T-helper 2 cell treated with Interferon-gamma antibody and Interleukin-4, amounts not matched to agents 100 ng/mL and 5 ng/mL, for 36 hours (primary cell): ENCODE data around the gene RPL10A. TPM values are rescaled to one million over a fixed set of nuclear protein-coding genes. Genes with fewer than 3 reads are reported as not detected.

Source experiments
- intact Hi-C: fragments of 100-400 bp; cut with micrococcal nuclease; formaldehyde crosslinking; loops from one replicate; pipeline ENCODE4 v1.15.1; 2023
- total RNA-seq: library from RNA; stranded (reverse); gene quantifications from 2 replicates; pipeline ENCODE4 v1.2.3, GENCODE V29; 2022

The RPL10A gene
- total RNA-seq, 1 donor from 2014 or later = 1,417 TPM

GRCh38 chr6:35448191-35448590 is 20.0 kb upstream of the RPL10A start:
- intact Hi-C loops = no loop called here

GRCh38 chr6:35449287-35449881 is 18.8 kb upstream of the RPL10A start:
- intact Hi-C loops = loop anchor here (1.0 kb wide), 2 partner anchors 107 to 152 kb away; partner anchors contain the start of genes DEF6 and PPARD

- intact Hi-C loops = loop anchor here (1.0 to 2.0 kb wide), 2 partner anchors 17 to 33 kb away; partner anchors contain the start of gene RPL10A
Observed at GRCh38 chr6:35451354-35452182, 16.6 kb upstream of the RPL10A start.

GRCh38 chr6:35452183-35453090 is 15.8 kb upstream of the RPL10A start, which contains the start of gene FANCE:
FANCE (plus strand) TSS chr6:35452338; CDS start chr6:35452546, 208 bp downstream.
- intact Hi-C loops = loop anchor here (1.0 to 2.0 kb wide), 2 partner anchors 16 to 34 kb away; partner anchors contain the start of gene RPL10A

GRCh38 chr6:35453236-35453635 is 15.0 kb upstream of the RPL10A start:
- intact Hi-C loops = loop anchor here (2.0 kb wide), 1 partner anchor 34 kb away; no protein-coding TSS in a partner anchor

- intact Hi-C loops = no loop called here
Observed at GRCh38 chr6:35454391-35455110, 13.7 kb upstream of the RPL10A start.

GRCh38 chr6:35457907-35458306 is 10.3 kb upstream of the RPL10A start:
- intact Hi-C loops = no loop called here

- intact Hi-C loops = no loop called here
Observed at GRCh38 chr6:35461270-35461669, 6.9 kb upstream of the RPL10A start.

- intact Hi-C loops = no loop called here
Observed at GRCh38 chr6:35463292-35463691, 4.9 kb upstream of the RPL10A start.

- intact Hi-C loops = no loop called here
Observed at GRCh38 chr6:35465646-35466045, 2.6 kb upstream of the RPL10A start.

GRCh38 chr6:35468980-35469750 is 964 bp downstream of the RPL10A start:
- intact Hi-C loops = loop anchor here (1.0 kb wide), 4 partner anchors 17 to 172 kb away; partner anchors contain the start of genes DEF6, FANCE and PPARD

- intact Hi-C loops = no loop called here
Observed at GRCh38 chr6:35469751-35470662, 1.8 kb downstream of the RPL10A start.

- intact Hi-C loops = no loop called here
Observed at GRCh38 chr6:35470663-35471120, 2.5 kb downstream of the RPL10A start.

- intact Hi-C loops = no loop called here
Observed at GRCh38 chr6:35471836-35472345, 3.7 kb downstream of the RPL10A start.

- intact Hi-C loops = no loop called here
Observed at GRCh38 chr6:35473075-35473849, 5.1 kb downstream of the RPL10A start.

GRCh38 chr6:35473850-35474130 is 5.6 kb downstream of the RPL10A start:
- intact Hi-C loops = no loop called here

- intact Hi-C loops = no loop called here
Observed at GRCh38 chr6:35474131-35474941, 6.1 kb downstream of the RPL10A start.
